ENCODE data around the gene MYO10.

GRCh38 chr5:16934677-16935153 lies 1.4 kb downstream of the MYO10 start:
- no peak for TF ChIP-seq CTCF (IDR thresholded peaks at IDR 0.05)
- TF ChIP-seq POLR2A (IDR thresholded peaks at IDR 0.05) = no peak
- TF ChIP-seq EP300 (IDR thresholded peaks at IDR 0.05) = no peak
- TF ChIP-seq POLR2AphosphoS5 (IDR thresholded peaks at IDR 0.05) = no peak

All from upper lobe of left lung (tissue), 4 donors.